ENCODE data around the gene PRKN.

DNA sequence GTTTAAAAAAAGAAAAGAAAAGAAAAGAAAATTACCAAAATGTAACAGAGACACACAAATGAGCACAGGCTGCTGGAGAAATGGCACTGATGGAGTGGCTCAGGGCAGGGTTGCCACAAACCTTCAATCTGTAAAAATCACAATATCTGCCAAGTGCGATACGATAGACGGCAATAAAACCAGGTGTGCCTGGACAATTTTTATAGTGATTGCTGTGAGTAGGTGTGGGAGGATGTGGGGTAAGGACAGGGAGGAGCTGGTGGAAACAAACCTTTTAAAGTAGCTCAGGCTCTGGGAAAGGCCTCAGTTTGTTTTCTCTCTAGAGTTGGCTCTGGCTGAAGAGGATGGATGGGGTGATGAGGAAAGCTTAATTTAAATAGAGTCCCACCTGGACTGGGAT, 861.0 kb downstream of the PRKN start:
- TF ChIP-seq, protein P1, sequence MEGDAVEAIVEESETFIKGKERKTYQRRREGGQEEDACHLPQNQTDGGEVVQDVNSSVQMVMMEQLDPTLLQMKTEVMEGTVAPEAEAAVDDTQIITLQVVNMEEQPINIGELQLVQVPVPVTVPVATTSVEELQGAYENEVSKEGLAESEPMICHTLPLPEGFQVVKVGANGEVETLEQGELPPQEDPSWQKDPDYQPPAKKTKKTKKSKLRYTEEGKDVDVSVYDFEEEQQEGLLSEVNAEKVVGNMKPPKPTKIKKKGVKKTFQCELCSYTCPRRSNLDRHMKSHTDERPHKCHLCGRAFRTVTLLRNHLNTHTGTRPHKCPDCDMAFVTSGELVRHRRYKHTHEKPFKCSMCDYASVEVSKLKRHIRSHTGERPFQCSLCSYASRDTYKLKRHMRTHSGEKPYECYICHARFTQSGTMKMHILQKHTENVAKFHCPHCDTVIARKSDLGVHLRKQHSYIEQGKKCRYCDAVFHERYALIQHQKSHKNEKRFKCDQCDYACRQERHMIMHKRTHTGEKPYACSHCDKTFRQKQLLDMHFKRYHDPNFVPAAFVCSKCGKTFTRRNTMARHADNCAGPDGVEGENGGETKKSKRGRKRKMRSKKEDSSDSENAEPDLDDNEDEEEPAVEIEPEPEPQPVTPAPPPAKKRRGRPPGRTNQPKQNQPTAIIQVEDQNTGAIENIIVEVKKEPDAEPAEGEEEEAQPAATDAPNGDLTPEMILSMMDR (IDR thresholded peaks at IDR 0.05), result no peak
- no peak for TF ChIP-seq POLR2A (IDR thresholded peaks at IDR 0.05)
